Measurements from ENCODE around the gene EPM2A.

Gene EPM2A

DNA sequence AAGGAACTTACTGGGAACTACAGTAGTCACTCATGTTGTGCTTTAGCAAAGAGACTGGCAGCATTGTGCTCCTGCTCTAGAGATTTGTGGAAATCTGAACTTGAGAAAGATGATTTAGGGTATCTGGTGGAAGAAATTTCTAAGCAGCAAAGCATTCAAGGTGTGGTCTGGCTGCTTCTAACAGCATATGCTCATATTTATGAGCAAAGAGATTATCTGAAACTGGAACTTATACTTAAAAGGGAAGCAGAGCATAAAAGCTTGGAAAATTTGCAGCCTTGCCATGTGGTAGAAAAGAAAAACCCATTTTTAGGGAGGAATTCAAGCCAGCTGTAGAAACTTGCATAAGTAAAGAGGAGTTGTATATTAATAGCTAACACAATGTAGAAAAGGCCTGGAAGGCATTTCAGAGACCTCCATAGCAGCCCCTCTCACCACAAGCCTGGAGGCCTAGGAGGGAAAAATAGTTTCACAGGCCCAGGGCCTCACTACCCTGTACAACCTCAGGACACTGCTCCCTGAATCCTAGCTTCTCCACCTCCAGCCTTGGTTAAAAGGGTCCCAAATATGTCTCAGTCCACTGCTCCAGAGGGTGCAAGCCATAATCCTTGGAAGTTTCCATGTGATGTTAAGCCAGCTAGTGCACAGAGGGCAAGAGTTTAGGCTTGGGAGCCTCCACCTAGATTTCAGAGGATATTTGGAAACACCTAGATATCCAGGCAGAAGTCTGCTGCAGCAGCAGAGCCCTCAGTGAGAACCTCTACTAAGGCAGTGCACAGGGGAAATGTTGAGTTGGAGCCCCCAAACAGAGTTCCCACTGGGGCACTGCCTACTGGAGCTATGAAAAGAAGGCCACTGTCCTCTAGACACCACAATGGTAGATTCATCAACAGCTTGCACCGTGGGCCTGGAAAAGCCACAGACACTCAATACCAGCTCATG is 6.6 kb downstream of the EPM2A start:
- DNase-seq (ENCODE audit: extremely low spot score): no peak
- ChIA-PET POLR2A (no interaction called here), CTCF (no interaction called here)

DNA sequence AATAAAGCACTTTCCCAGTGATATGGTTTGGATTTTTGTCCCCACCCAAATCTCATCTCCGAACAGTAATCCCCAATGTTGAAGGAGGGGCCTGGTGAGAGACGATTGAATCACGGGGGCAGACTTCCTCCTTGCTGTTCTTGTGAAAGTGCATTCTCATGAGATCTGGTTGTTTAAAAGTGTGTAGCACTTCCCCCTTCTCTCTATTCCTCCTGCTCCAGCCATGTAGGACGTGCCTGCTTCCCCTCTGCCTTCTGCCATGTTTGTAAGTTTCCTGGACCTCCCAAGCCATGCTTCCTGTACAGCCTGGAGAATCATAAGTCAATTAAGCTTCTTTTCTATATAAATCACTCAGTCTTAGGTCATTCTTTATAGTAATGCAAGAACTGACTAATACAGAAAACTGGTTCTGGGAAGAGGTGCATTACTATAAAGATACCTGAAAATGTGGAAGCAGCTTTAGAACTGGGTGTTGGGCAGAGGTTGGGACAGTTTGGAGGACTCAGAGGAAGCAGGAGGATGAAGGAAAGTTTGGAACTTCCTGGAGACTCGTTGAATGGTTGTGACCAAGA is 7.4 kb downstream of the EPM2A start:
- no peak for DNase-seq (ENCODE audit: extremely low spot score)
- no peak for TF ChIP-seq FOXM1 (IDR thresholded peaks at IDR 0.05; ENCODE audit: borderline replicate concordance)
- no peak for TF ChIP-seq SUZ12 (IDR thresholded peaks at IDR 0.05)
- no peak for TF ChIP-seq L3MBTL2 (conservative IDR thresholded peaks at IDR 0.05)
- TF ChIP-seq ELF4 (IDR thresholded peaks at IDR 0.05): no peak
- no peak for TF ChIP-seq LEF1 (IDR thresholded peaks at IDR 0.05; ENCODE audit: borderline replicate concordance)
- no peak for TF ChIP-seq TARDBP (IDR thresholded peaks at IDR 0.05)
- TF ChIP-seq, protein P1, sequence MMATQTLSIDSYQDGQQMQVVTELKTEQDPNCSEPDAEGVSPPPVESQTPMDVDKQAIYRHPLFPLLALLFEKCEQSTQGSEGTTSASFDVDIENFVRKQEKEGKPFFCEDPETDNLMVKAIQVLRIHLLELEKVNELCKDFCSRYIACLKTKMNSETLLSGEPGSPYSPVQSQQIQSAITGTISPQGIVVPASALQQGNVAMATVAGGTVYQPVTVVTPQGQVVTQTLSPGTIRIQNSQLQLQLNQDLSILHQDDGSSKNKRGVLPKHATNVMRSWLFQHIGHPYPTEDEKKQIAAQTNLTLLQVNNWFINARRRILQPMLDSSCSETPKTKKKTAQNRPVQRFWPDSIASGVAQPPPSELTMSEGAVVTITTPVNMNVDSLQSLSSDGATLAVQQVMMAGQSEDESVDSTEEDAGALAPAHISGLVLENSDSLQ (IDR thresholded peaks at IDR 0.05): no peak
- TF ChIP-seq SP1 (IDR thresholded peaks at IDR 0.05): no peak
- TF ChIP-seq CTBP1 (IDR thresholded peaks at IDR 0.05; ENCODE audit: borderline replicate concordance): no peak
- no peak for TF ChIP-seq ARNT (IDR thresholded peaks at IDR 0.05)
- no peak for TF ChIP-seq FOXK2 (IDR thresholded peaks at IDR 0.05)
- no peak for TF ChIP-seq NFRKB (IDR thresholded peaks at IDR 0.05)
- no peak for TF ChIP-seq BHLHE40 (IDR thresholded peaks at IDR 0.05; ENCODE audit: borderline replicate concordance)
- TF ChIP-seq ZNF384 (IDR thresholded peaks at IDR 0.05): no peak
- no peak for TF ChIP-seq HDGF (IDR thresholded peaks at IDR 0.05; ENCODE audit: borderline replicate concordance)
- ChIA-PET POLR2A (no interaction called here), CTCF (no interaction called here)

More for the DNA sequence above, 6.6 kb downstream of the EPM2A start:
- TF ChIP-seq CTBP1 (IDR thresholded peaks at IDR 0.05; ENCODE audit: borderline replicate concordance) (no peak), TARDBP (IDR thresholded peaks at IDR 0.05) (no peak), SP1 (IDR thresholded peaks at IDR 0.05) (no peak), FOXM1 (IDR thresholded peaks at IDR 0.05; ENCODE audit: borderline replicate concordance) (no peak), HDGF (IDR thresholded peaks at IDR 0.05; ENCODE audit: borderline replicate concordance) (no peak), LEF1 (IDR thresholded peaks at IDR 0.05; ENCODE audit: borderline replicate concordance) (no peak), ZNF384 (IDR thresholded peaks at IDR 0.05) (no peak)

DNA sequence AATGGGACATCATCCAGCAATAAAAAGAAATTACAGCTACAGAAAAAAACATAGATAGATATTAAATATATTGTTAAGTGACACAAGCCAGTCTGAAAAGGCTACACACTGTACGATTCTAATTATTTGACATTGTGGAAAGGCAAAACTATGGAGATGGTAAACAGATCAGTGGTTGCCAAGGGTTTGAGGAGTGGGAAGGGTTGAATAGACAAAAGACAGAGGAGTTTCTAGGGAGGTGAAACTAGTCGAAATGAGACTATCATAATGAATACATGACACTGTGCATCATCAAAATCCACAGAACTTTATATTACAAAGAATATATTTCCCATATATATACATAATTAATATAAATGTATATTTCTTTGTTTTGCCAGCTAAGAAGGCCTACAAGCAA is 9.8 kb downstream of the EPM2A start:
- no peak for DNase-seq (ENCODE audit: extremely low spot score)
- POLR2A ChIA-PET: no interaction called here
- CTCF ChIA-PET: no interaction called here
- TF ChIP-seq NFRKB (IDR thresholded peaks at IDR 0.05) (no peak), ARNT (IDR thresholded peaks at IDR 0.05) (no peak), L3MBTL2 (conservative IDR thresholded peaks at IDR 0.05) (no peak)

DNA sequence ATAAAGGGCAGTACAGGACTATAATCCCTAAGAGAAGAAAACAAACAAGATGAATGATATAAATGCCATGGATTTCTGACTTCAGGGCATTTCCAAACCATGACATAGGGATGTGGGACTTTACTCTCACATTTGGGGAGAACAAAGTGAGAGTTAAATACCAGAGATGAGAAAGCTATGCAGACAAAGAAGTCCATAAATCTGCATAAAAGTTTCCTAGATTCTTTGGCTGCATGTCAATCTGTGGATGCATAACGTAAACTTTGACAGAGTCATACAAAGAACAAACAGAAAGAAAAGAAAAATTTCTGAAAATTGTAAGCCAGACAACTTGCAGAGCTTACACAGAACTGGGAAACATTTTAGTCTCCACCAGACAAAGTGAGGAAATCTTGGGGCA is 11.7 kb downstream of the EPM2A start:
- ChIA-PET POLR2A (no interaction called here), CTCF (no interaction called here)
- DNase-seq (ENCODE audit: extremely low spot score): no peak
- TF ChIP-seq BHLHE40 (IDR thresholded peaks at IDR 0.05; ENCODE audit: borderline replicate concordance) (no peak), ARNT (IDR thresholded peaks at IDR 0.05) (no peak), FOXM1 (IDR thresholded peaks at IDR 0.05; ENCODE audit: borderline replicate concordance) (no peak), TARDBP (IDR thresholded peaks at IDR 0.05) (no peak), LEF1 (IDR thresholded peaks at IDR 0.05; ENCODE audit: borderline replicate concordance) (no peak)
- TF ChIP-seq, protein P1 (IDR thresholded peaks at IDR 0.05): no peak

DNA sequence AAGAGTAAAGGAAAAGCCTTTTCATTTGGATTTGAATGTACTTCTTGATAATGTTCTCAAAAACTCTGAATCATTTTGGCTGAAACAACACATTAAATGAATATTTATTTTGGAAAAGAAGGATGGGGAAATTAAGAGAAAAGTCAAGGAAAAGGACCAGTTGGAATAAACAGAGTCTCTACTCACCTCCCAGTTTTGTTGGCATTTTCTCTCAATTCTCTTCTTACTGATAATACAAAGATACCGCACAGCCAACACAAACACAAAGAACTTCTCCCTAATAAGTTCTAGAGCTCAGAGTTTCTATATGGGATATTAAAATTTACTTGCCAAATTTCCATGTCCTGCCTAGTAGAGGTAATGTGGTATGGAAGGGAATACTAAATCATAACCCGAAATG is 13.1 kb downstream of the EPM2A start:
- TF ChIP-seq FOXM1 (IDR thresholded peaks at IDR 0.05; ENCODE audit: borderline replicate concordance): no peak
- no peak for TF ChIP-seq CTBP1 (IDR thresholded peaks at IDR 0.05; ENCODE audit: borderline replicate concordance)
- TF ChIP-seq L3MBTL2 (conservative IDR thresholded peaks at IDR 0.05): no peak
- TF ChIP-seq LEF1 (IDR thresholded peaks at IDR 0.05; ENCODE audit: borderline replicate concordance): no peak
- no peak for TF ChIP-seq ELF4 (IDR thresholded peaks at IDR 0.05)
- no peak for TF ChIP-seq HDGF (IDR thresholded peaks at IDR 0.05; ENCODE audit: borderline replicate concordance)
- TF ChIP-seq FOXA1 (IDR thresholded peaks at IDR 0.05): no peak
- TF ChIP-seq TARDBP (IDR thresholded peaks at IDR 0.05): no peak
- TF ChIP-seq, protein P1 (IDR thresholded peaks at IDR 0.05): no peak
- TF ChIP-seq SP1 (IDR thresholded peaks at IDR 0.05): no peak
- ChIA-PET POLR2A (no interaction called here), CTCF (no interaction called here)
- no peak for DNase-seq (ENCODE audit: extremely low spot score)

DNA sequence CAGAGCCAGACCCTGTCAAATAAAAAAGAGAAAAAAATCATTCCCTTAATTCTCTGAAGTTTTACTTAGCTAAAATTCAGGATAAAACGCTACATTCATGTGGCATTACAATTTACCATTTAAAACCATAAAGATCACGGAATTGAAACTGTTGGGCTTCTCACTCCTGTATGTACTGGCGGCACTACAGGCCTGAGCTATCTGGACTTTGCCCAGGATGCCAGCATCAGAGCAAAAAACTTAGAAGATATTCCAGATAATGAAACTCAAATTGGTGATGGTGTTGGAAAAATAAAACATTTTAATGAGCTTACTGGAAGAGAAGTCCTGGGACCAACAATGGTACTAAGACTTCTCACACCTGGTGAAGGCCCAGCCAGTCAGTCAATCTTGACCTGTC is 14.2 kb downstream of the EPM2A start:
- TF ChIP-seq NFRKB (IDR thresholded peaks at IDR 0.05) (no peak), FOXM1 (IDR thresholded peaks at IDR 0.05; ENCODE audit: borderline replicate concordance) (no peak), L3MBTL2 (conservative IDR thresholded peaks at IDR 0.05) (no peak), FOXA1 (IDR thresholded peaks at IDR 0.05) (no peak), ZNF384 (IDR thresholded peaks at IDR 0.05) (no peak), TARDBP (IDR thresholded peaks at IDR 0.05) (no peak), HDGF (IDR thresholded peaks at IDR 0.05; ENCODE audit: borderline replicate concordance) (no peak), ELF4 (IDR thresholded peaks at IDR 0.05) (no peak), LEF1 (IDR thresholded peaks at IDR 0.05; ENCODE audit: borderline replicate concordance) (no peak), BHLHE40 (IDR thresholded peaks at IDR 0.05; ENCODE audit: borderline replicate concordance) (no peak), SP1 (IDR thresholded peaks at IDR 0.05) (no peak)
- TF ChIP-seq, protein P1 (IDR thresholded peaks at IDR 0.05): no peak
- DNase-seq (ENCODE audit: extremely low spot score): no peak
- CTCF ChIA-PET: no interaction called here
- POLR2A ChIA-PET: interaction anchor here (0.9 to 1.3 kb wide), 2 partner anchors 14 to 94 kb away, joined by 3 read pairs; partner anchors contain the start of genes EPM2A and FBXO30

All from HEK293T (cell line).